ENCODE results near the gene GRIK4.

Gene GRIK4

GRCh38 chr11:120668537-120668936, 157.0 kb downstream of the GRIK4 start:
- no peak for DNase-seq (ENCODE audit: low spot score)

DNA sequence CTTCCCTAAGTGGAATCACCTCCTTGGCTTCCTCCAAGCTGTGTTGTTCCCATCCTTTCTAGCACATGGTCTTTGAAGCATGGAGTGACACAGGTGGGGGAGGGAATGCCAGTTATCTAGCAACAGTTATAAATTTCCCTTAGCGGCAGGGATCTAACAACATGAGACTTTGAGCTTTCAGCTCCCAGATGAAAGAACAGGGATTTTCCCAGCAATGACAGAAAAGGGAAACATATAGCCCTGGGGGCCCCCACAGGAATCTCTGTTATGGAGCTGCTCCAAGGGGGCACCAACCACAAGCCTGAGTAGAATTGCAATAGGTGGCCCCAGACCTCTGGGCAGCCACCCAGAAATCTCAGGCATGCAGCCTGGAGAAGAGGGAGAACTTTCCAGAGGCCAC, 163.0 kb downstream of the GRIK4 start:
- DNase-seq (ENCODE audit: low spot score), result no peak

DNA sequence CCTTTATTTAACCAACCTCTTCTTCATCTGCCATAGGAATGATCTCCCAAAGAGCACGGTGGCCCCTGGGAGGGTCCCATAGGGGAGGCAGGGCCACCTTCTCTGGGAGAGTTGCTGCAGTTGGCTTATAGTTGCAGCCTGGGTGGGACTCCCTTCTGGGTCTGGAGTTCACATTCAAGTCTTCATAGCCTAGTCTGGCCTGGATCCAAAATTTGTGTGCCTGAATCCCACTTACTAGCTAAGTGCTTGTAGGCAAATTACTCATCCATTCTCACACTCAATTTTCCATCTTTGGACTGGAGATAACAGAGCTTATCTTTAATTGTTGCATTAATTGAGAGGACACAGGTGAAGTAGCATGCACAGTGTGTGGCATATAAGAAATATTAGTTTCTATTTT, 163.6 kb downstream of the GRIK4 start:
- no peak for DNase-seq (ENCODE audit: low spot score)

DNA sequence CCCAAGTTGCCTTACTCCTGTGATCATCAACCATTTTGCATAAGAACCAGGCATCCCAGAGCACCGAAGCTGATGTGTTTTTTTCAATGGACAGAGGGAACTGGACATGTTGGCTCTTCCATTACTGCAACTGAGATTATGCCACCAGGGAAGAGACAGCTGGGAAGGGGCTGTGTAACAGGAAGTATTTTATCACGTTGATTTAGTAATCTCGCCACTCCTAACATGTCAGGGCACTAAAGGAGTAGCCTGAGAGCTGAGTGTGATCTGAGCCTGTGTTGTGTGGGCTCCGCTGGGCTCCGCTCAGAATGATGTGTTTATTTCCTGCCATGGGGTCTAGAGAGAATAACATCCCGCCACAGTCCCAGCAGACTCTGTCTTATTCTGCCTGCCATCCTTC, 165.4 kb downstream of the GRIK4 start:
- DNase-seq (ENCODE audit: low spot score), result no peak

- no peak for DNase-seq (ENCODE audit: low spot score)
Measured at GRCh38 chr11:120680322-120680721, 168.8 kb downstream of the GRIK4 start.

GRCh38 chr11:120681434-120682331, 170.1 kb downstream of the GRIK4 start:
- no peak for DNase-seq (ENCODE audit: low spot score)

DNA sequence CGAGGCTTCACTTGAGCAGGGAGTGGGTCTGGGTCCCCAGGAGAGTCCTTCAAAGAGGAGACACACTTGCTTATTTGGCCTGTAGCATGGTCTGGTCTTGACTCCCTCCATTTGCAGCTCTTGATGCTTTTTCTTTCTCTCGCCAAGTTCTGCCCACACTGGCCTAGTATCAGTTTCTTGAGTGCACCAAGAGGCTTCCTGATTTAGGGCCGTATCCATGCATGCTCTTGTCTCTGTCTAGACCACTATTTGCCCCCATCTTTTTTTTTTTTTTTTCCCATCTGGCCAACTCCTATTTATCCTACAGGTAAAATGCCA, 170.7 kb downstream of the GRIK4 start:
- DNase-seq (ENCODE audit: low spot score), result no peak

DNA sequence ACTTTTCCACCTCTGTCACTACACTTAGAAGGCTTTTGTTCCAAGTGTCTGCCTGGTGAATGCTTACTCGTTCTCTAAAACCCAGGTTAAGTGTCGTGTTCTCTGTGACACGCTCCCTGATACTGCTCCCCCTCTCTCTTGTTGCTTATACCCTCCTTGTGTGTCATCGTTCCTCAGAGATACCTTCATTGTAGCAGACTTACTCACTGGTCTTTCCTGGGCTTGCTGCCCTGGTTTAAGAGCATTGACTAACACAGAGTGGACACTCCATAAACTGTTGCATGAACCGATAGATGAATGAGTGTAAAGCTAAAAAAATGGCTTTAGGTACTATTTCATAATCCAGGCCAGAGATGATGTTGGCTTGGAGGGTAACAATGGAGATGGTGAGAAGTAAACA, 171.3 kb downstream of the GRIK4 start:
- DNase-seq (ENCODE audit: low spot score), result no peak

DNA sequence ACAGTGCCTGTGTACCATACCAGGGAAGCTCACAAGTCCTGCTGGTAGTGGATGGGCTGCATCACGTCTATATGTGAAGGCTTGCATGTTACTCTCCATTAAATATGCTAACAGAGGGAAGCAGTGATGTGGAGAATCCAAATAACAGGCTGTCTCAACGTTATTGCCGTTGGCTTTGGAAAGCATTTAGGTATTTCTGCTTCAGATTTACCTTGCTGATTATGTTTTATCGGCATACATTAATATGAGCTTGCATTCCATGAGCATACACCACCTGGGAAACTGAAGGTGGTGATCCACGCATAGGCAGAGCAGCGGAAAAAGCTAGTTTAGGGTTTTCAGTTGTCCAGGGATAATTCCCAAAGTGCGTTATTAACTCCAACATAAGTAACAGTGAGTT, 175.0 kb downstream of the GRIK4 start:
- DNase-seq (ENCODE audit: low spot score), result no peak

GRCh38 chr11:120688163-120688562, 176.6 kb downstream of the GRIK4 start:
- no peak for DNase-seq (ENCODE audit: low spot score)

DNA sequence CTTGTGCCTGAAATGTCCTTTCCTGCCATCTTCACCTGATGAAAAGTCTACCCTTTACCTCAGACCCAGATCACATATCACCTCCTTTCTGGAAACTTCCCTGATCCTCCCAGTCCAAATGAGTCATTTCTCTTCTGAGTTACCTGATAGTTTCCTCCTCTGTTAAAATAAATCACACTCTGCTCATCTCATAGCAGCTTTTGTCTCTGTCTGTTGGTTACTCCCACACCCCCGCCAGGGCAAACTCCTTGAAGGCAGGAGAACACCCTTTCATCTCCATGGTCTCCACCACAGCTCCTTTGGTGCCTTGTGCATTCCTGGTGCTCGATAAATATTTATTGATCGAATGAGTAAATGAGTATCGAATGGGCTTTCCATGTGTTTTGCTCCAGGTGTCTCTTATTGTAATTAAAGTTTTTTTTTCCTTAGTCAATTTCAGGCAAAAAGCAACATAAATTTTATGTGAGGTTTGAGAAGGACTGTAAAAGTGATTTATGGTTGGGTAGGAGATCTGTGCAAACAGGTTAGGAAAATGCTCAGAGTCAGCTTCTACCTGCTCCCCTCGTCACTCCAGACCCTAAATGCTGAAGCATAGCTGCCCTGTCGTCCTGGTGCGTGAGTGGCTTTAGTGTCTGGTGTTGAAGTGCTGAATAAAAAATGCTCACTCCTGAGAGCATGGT, 178.2 kb downstream of the GRIK4 start:
- DNase-seq (ENCODE audit: low spot score), result no peak

DNA sequence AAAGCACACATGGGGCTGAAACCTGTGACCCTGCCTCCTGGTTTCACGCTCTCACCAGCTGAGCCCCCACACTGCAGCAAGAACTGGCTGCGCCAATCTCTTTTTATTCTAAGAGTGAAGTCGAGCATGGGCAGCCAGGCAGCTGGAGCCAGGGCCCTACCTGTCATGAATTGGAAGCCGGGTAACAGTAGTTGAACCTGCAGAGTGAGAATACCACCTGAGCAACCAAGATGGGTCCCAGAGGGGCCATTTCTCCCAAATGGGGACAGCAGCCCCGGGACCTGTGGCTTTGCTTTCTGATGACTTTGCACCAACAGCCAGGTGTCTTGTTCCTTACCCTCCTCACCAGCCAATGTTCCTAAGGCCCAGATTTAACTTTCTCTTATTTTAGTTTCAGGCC, 178.9 kb downstream of the GRIK4 start:
- DNase-seq (ENCODE audit: low spot score), result no peak

- no peak for DNase-seq (ENCODE audit: low spot score)
Measured at GRCh38 chr11:120694726-120695125, 183.2 kb downstream of the GRIK4 start.

DNA sequence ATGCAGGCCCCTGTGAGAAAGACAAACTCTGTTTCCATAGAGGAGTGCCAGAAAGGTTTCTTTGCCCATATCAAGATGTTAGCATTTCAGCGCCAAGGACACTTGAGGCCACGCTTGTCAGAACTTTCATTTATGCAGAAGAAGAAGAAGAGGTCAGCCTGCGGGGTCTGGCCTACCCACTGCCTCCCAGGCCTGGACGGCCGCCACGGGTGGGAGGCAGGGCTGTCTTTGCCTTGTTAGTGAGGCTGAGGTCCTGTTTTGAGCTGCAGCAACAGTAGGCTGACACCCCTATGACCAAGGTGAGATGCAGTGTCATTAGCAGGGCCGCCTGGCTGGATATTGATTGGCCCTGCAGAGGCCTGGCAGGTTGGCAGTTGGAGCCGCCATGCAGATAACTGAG, 183.9 kb downstream of the GRIK4 start:
- no peak for DNase-seq (ENCODE audit: low spot score)

DNA sequence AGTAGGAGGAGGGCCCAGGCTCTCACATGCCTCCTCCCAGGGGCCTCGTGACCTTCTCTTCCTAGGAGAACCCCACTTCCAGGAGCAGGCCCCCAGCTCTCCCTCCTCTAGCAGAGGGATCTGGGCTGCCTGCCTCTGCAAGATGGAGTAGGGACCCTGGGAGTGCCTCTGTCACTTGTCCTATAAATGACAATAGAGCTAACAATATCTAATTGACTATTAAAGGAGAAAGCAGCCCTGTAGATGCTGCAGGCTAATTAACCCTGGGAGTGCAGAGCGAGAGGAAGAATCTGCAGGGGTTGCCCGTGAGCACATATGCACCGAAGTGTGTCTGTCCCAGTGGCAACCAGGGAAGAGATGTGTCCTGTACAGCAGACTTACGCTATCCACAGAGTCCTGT, 184.4 kb downstream of the GRIK4 start:
- DNase-seq (ENCODE audit: low spot score), result no peak

GRCh38 chr11:120696597-120697218, 185.2 kb downstream of the GRIK4 start:
- DNase-seq (ENCODE audit: low spot score), result no peak

- DNase-seq (ENCODE audit: low spot score), result no peak
Measured at GRCh38 chr11:120698918-120699317, 187.4 kb downstream of the GRIK4 start.

GRCh38 chr11:120702656-120703055, 191.1 kb downstream of the GRIK4 start:
- no peak for DNase-seq (ENCODE audit: low spot score)

- no peak for DNase-seq (ENCODE audit: low spot score)
Measured at GRCh38 chr11:120703358-120704152, 192.0 kb downstream of the GRIK4 start.

DNA sequence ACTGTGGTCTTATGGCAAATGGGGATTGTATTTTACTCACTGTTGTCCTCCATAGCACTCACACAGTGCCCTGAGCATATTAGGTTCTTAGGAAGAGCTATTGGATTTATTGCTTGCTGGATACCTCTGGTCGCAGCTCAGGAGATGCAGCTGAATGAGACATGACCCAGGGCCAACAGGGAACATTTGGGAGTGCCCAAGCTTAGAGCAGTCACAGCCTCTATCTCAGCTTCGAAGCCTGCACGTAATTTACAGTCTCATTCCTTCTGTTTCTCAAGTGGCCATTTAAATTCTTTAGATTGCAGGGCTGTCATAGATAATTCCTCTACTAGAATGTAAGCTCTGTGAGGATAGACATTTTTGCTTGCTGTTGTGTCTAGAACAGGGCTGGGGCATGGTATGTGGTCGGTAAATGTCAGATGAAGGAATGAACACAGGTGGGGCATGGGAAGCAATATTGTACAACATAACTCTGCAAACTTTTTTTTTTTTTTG, 192.8 kb downstream of the GRIK4 start:
- no peak for DNase-seq (ENCODE audit: low spot score)

DNA sequence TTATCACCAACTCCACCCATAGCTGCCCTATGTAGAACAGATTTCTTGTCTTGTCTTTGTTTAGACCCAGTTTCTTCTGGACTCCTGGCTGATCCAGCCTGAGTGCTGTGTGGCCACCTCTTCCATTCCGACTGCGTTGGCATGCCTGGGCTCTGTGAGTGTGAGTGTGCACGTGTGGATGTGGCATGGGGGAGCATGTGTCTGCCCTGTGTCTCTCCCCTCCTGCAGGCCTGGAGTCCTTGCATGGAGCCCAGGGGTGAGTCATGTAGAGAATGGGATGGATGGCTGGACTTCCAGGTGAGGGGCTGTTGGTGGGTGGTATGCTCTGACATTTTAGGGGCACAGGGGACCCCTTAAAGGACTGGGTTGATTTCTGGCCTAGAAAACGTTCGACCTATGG, 194.7 kb downstream of the GRIK4 start:
- DNase-seq (ENCODE audit: low spot score), result no peak

GRCh38 chr11:120707098-120707497, 195.6 kb downstream of the GRIK4 start:
- DNase-seq (ENCODE audit: low spot score), result no peak

Measured in D341Med (cell line).